Liver (tissue), 9 donors: ENCODE results near the gene PCNX3. TPM values are rescaled to one million over a fixed set of nuclear protein-coding genes. Genes with fewer than 3 reads are reported as not detected.

Experiments used
- DNase-seq: peaks from one replicate; pipeline ENCODE4 v3.0.0-alpha.2; 2017; ENCODE audit warnings: low spot score
- H3K27ac ChIP-seq, 2 donors: one replicate each; pipeline ENCODE4 v1.7.0; 2013; ENCODE audit warnings: inconsistent platforms in 2 of 2, low read length in 2 of 2, control low read depth in 1 of 2, low read depth in 1 of 2, mild to moderate bottlenecking in 1 of 2
- H3K27me3 ChIP-seq, 4 donors: one replicate each; pipeline versions ENCODE4 v1.6.1 to v1.7.0; 2013; ENCODE audit warnings: low read length in 3 of 4, inconsistent platforms in 1 of 4, mild to moderate bottlenecking in 1 of 4, moderate library complexity in 1 of 4; ENCODE audit not compliant: control insufficient read depth in 4 of 4, insufficient read depth in 4 of 4
- H3K36me3 ChIP-seq, 4 donors: one replicate each; pipeline versions ENCODE4 v1.6.1 to v1.7.0; 2013; ENCODE audit warnings: low read length in 3 of 4, mild to moderate bottlenecking in 3 of 4, low read depth in 1 of 4, moderate library complexity in 1 of 4; ENCODE audit not compliant: control insufficient read depth in 4 of 4, insufficient read depth in 3 of 4
- H3K4me1 ChIP-seq, 4 donors: one replicate each; pipeline versions ENCODE4 v1.6.1 to v1.7.0; 2013; ENCODE audit warnings: low read length in 3 of 4, mild to moderate bottlenecking in 3 of 4, moderate library complexity in 1 of 4; ENCODE audit not compliant: control insufficient read depth in 4 of 4, insufficient read depth in 4 of 4
- H3K4me3 ChIP-seq, 3 donors: one replicate each; pipeline versions ENCODE4 v1.6.1 to v1.7.0; 2013; ENCODE audit warnings: low read length in 3 of 3, control low read depth in 1 of 3, low read depth in 1 of 3, mild to moderate bottlenecking in 1 of 3
- H3K9ac ChIP-seq, 2 donors: one replicate each; pipeline ENCODE4 v1.7.0; 2013; ENCODE audit warnings: low read length in 2 of 2, mild to moderate bottlenecking in 2 of 2, moderate library complexity in 2 of 2, control low read depth in 1 of 2, low read depth in 1 of 2
- H3K9me3 ChIP-seq, 4 donors: one replicate each; pipeline versions ENCODE4 v1.6.1 to v1.7.0; 2013; ENCODE audit warnings: low read length in 3 of 4; ENCODE audit not compliant: control insufficient read depth in 4 of 4
- ATF3 ChIP-seq: IDR thresholded peaks from 2 replicates; pipeline ENCODE4 v1.6.1; 2016; ENCODE audit warnings: antibody characterized with exemption
- CTCF ChIP-seq: fragments of 150-350 bp; IDR thresholded peaks from 2 replicates; pipeline ENCODE4 v1.5.1; 2017; ENCODE audit warnings: improper control_type of control experiment, low read depth, low read length; ENCODE audit not compliant: missing input control
- EGR1 ChIP-seq, 2 donors: IDR thresholded peaks; 2 replicates each; pipeline ENCODE4 v1.6.1; 2016 to 2018; ENCODE audit warnings: antibody characterized with exemption in 2 of 2, low read depth in 2 of 2
- FOXA1 ChIP-seq: IDR thresholded peaks from 2 replicates; pipeline ENCODE4 v1.6.1; 2016; ENCODE audit warnings: antibody characterized with exemption
- FOXA2 ChIP-seq: IDR thresholded peaks from 2 replicates; pipeline ENCODE4 v1.6.1; 2016; ENCODE audit warnings: antibody characterized with exemption
- GABPA ChIP-seq, 2 donors: IDR thresholded peaks in 1 of 2; conservative IDR thresholded peaks in 1 of 2; 2 replicates each; pipeline ENCODE4 v1.6.1; 2016; ENCODE audit warnings: antibody characterized with exemption in 2 of 2, mild to moderate bottlenecking in 1 of 2, moderate library complexity in 1 of 2
- HNF4A ChIP-seq, 2 donors: conservative IDR thresholded peaks; 2 replicates each; pipeline ENCODE4 v1.6.1; 2016; ENCODE audit warnings: antibody characterized with exemption in 2 of 2, mild to moderate bottlenecking in 2 of 2
- HNF4G ChIP-seq: IDR thresholded peaks from 2 replicates; pipeline ENCODE4 v1.6.1; 2016; ENCODE audit warnings: antibody characterized with exemption
- JUND ChIP-seq, 2 donors: IDR thresholded peaks; 2 replicates each; pipeline ENCODE4 v1.6.1; 2016; ENCODE audit warnings: antibody characterized with exemption in 2 of 2
- MAX ChIP-seq: IDR thresholded peaks from 2 replicates; pipeline ENCODE4 v1.6.1; 2016; ENCODE audit warnings: antibody characterized with exemption
- NR2F2 ChIP-seq: IDR thresholded peaks from 2 replicates; pipeline ENCODE4 v1.6.1; 2016; ENCODE audit warnings: antibody characterized with exemption
- RAD21 ChIP-seq, 2 donors: IDR thresholded peaks; 2 replicates each; pipeline ENCODE4 v1.6.1; 2016; ENCODE audit warnings: antibody characterized with exemption in 2 of 2, mild to moderate bottlenecking in 2 of 2
- REST ChIP-seq: IDR thresholded peaks from 2 replicates; pipeline ENCODE4 v1.6.1; 2016; ENCODE audit warnings: antibody characterized with exemption, mild to moderate bottlenecking
- RXRA ChIP-seq, 2 donors: IDR thresholded peaks; 2 replicates each; pipeline ENCODE4 v1.6.1; 2017 to 2018; ENCODE audit warnings: antibody characterized with exemption in 2 of 2, mild to moderate bottlenecking in 1 of 2
- SP1 ChIP-seq: IDR thresholded peaks from 2 replicates; pipeline ENCODE4 v1.6.1; 2018; ENCODE audit warnings: antibody characterized with exemption, mild to moderate bottlenecking
- TAF1 ChIP-seq: conservative IDR thresholded peaks from 2 replicates; pipeline ENCODE4 v1.6.1; 2016; ENCODE audit warnings: antibody characterized with exemption, mild to moderate bottlenecking
- YY1 ChIP-seq: IDR thresholded peaks from 2 replicates; pipeline ENCODE4 v1.6.1; 2016; ENCODE audit warnings: antibody characterized with exemption, mild to moderate bottlenecking
- ZBTB33 ChIP-seq: IDR thresholded peaks from 2 replicates; pipeline ENCODE4 v1.6.1; 2016; ENCODE audit warnings: antibody characterized with exemption
- WGBS: extraction: QIAGEN DNeasy Blood & Tissue Kit; methylation state at CpG from one replicate; pipeline ENCODE4 v1.1.7; 2013; 5-methylcytosine and 5-hydroxymethylcytosine counted together
- polyA plus RNA-seq, 2 donors: library from polyadenylated mRNA; stranded (reverse) in 1 of 2; unstranded in 1 of 2; fragments of 200-250 nt in 1 of 2; fragments of >200 nt in 1 of 2; fragmentation: Nextera tagmentation in 1 of 2; extraction: Ambion mirVana in 1 of 2; gene quantifications; one replicate each; pipeline versions ENCODE4 v1.2.1 to v1.2.3, GENCODE V29; 2013 to 2015
- total RNA-seq, 2 donors: library from RNA; depleted of rRNA; stranded (reverse); fragments of >200 nt; gene quantifications; one replicate each; pipeline ENCODE4 v1.2.3, GENCODE V29; 2014
- donor health status: healthy.
- donor health status: healthy.
- donor health status: healthy.
- donor health status: healthy.
- donor health status: healthy.

The PCNX3 gene
- total and polyA plus RNA-seq, 4 donors, result 4.7 to 13.4 (median 12.1) TPM

- TF ChIP-seq CTCF (no peak), YY1 (peak; percentile 66), SP1 (peak; percentile 37), HNF4G (no peak), EGR1 (IDR thresholded peaks at IDR 0.05; ENCODE audit: low read depth in 2 of 2) (peak; percentile 73 to 81), RXRA (IDR thresholded peaks at IDR 0.05) (peak in 1 of 2 donors; percentile 2), NR2F2 (no peak)
Observed at GRCh38 chr11:65652511-65653228, 37.1 kb downstream of the PCNX3 start (continued).

GRCh38 chr11:65653229-65654225, 38.0 kb downstream of the PCNX3 start:
- peak overlapping the region; percentile 75 to 97 for H3K9ac ChIP-seq
- peak overlapping the region; percentile 56 to 72 (median 60) for H3K4me3 ChIP-seq
- WGBS, result 20% methylated on average over 12 of the region's 12 CpGs
- no peaks in the 10 kb centered on the region for H3K27me3 ChIP-seq
- TF ChIP-seq JUND (IDR thresholded peaks at IDR 0.05), result peak in 1 of 2 donors; percentile 42
- TF ChIP-seq GABPA (IDR thresholded peaks at IDR 0.05 in 1 of 2, conservative IDR thresholded peaks at IDR 0.05 in 1 of 2), result no peak
- peak in 1 of 2 donors; percentile 28 for TF ChIP-seq EGR1 (IDR thresholded peaks at IDR 0.05; ENCODE audit: low read depth in 2 of 2)
- TF ChIP-seq ZBTB33, result peak; percentile 63
- TF ChIP-seq FOXA1, result peak; percentile 0
- peak; percentile 41 for TF ChIP-seq ATF3
- TF ChIP-seq RAD21 (IDR thresholded peaks at IDR 0.05), result peak; percentile 12 to 46
- TF ChIP-seq HNF4G, result peak; percentile 71
- TF ChIP-seq FOXA2, result peak; percentile 42
- TF ChIP-seq NR2F2, result no peak
- TF ChIP-seq TAF1, result peak; percentile 94
- peak; percentile 88 for TF ChIP-seq REST
- peak; percentile 58 for TF ChIP-seq MAX
- peak; percentile 41 for TF ChIP-seq YY1
- TF ChIP-seq CTCF, result no peak
- peak; percentile 43 to 80 for TF ChIP-seq RXRA (IDR thresholded peaks at IDR 0.05)
- peak; percentile 90 for TF ChIP-seq SP1
- peak; percentile 95 to 96 for TF ChIP-seq HNF4A (conservative IDR thresholded peaks at IDR 0.05)
- peaks cover 22 to 62% (median 46%) of the 10 kb centered on the region in 4 donors for H3K4me1 ChIP-seq
- H3K27ac ChIP-seq, result peak overlapping the region; percentile 98
- DNase-seq, result no peak
- no peaks in the 10 kb centered on the region for H3K9me3 ChIP-seq
- H3K36me3 ChIP-seq, result peaks cover 21 to 46% (median 32%) of the 10 kb centered on the region in 4 donors
